H1 (cell line): ENCODE data around the gene GUCY2D. TPM values are rescaled to one million over a fixed set of nuclear protein-coding genes. Genes with fewer than 3 reads are reported as not detected.

Experiments used
- CTCF ChIA-PET: fragments of 300-600 bp; sonication (Branson Sonifier 250); formaldehyde crosslinking; loops from one replicate; lab custom pipeline; 2021; ENCODE audit not compliant: partially characterized antibody; lab: Charles Lee
- POLR2A ChIA-PET: fragments of 300-600 bp; sonication (Branson Sonifier 250); formaldehyde crosslinking; loops from one replicate; lab custom pipeline; 2021; ENCODE audit warnings: inconsistent platforms; ENCODE audit not compliant: partially characterized antibody; lab: Charles Lee
- DNase-seq, 2 experiments: peaks; one replicate each; pipeline versions ENCODE4 v3.0.0 to v3.0.0-alpha.2; 2010 to 2022; ENCODE audit warnings: low spot score in 2 of 2, low read depth in 1 of 2, mixed read lengths in 1 of 2
- FAIRE-seq: peaks from 2 replicates; lab custom pipeline; 2011; peaks lifted over from hg19 to GRCh38; lab: Jason Lieb, UNC
- H2AFZ ChIP-seq: 2 replicates; pipeline ENCODE4 v1.8.1; 2012; ENCODE audit warnings: low read length, inconsistent platforms
- H2AK5ac ChIP-seq: 2 replicates; pipeline ENCODE4 v1.6.1; 2013; ENCODE audit warnings: low read depth, low read length
- H2BK120ac ChIP-seq: replicated peaks from 2 replicates; pipeline ENCODE3; 2013; ENCODE audit warnings: low read depth, low read length, inconsistent platforms
- H2BK12ac ChIP-seq: 2 replicates; pipeline ENCODE4 v1.6.1; 2013; ENCODE audit warnings: low read depth, low read length
- H2BK15ac ChIP-seq: 2 replicates; pipeline ENCODE4 v1.6.1; 2013; ENCODE audit warnings: low read length
- H2BK20ac ChIP-seq: 2 replicates; pipeline ENCODE4 v1.6.1; 2013; ENCODE audit warnings: low read length
- H2BK5ac ChIP-seq: 2 replicates; pipeline ENCODE4 v1.6.1; 2013; ENCODE audit warnings: low read depth, low read length
- H3K14ac ChIP-seq: 2 replicates; pipeline ENCODE4 v1.6.1; 2013; ENCODE audit warnings: inconsistent platforms; ENCODE audit not compliant: insufficient read length
- H3K18ac ChIP-seq: 2 replicates; pipeline ENCODE4 v1.6.1; 2013; ENCODE audit warnings: low read length; ENCODE audit errors: extremely low read depth
- H3K23ac ChIP-seq: 2 replicates; pipeline ENCODE4 v1.6.1; 2013; ENCODE audit warnings: inconsistent platforms; ENCODE audit not compliant: insufficient read length
- H3K23me2 ChIP-seq: 2 replicates; pipeline ENCODE4 v1.6.1; 2013; ENCODE audit warnings: low read depth, low read length
- H3K27ac ChIP-seq: 2 replicates; pipeline ENCODE4 v1.6.1; 2011; ENCODE audit warnings: low read depth, low read length, inconsistent platforms
- H3K27me3 ChIP-seq, 4 experiments: replicated peaks in 1 of 4; 1 replicate in 1 of 4; 2 replicates in 3 of 4; pipeline versions ENCODE4 v1.6.1 to v1.8.1; 2011 to 2013; ENCODE audit warnings: low read length in 3 of 4, mild to moderate bottlenecking in 3 of 4, inconsistent platforms in 2 of 4, mixed read lengths in 2 of 4, moderate library complexity in 1 of 4; ENCODE audit not compliant: control insufficient read depth in 3 of 4, insufficient read depth in 3 of 4; ENCODE audit errors: extremely low read depth in 1 of 4
- H3K36me3 ChIP-seq, 4 experiments: 2 replicates each; pipeline versions ENCODE4 v1.6.1 to v1.8.1; 2011 to 2013; ENCODE audit warnings: mild to moderate bottlenecking in 4 of 4, low read length in 3 of 4, moderate library complexity in 2 of 4, control low read depth in 1 of 4, inconsistent platforms in 1 of 4; ENCODE audit not compliant: insufficient read depth in 4 of 4, control insufficient read depth in 2 of 4
- H3K4ac ChIP-seq: replicated peaks from 2 replicates; pipeline ENCODE3; 2013; ENCODE audit warnings: low read length, low read depth, mixed read lengths, inconsistent platforms; ENCODE audit not compliant: insufficient read length
- H3K4me1 ChIP-seq, 4 experiments: replicated peaks in 1 of 4; 1 replicate in 1 of 4; 2 replicates in 3 of 4; pipeline versions ENCODE4 v1.6.1 to v1.8.1; 2011 to 2013; ENCODE audit warnings: low read length in 3 of 4, inconsistent platforms in 2 of 4, mixed read lengths in 1 of 4; ENCODE audit not compliant: insufficient read depth in 4 of 4, control insufficient read depth in 3 of 4
- H3K4me2 ChIP-seq, 2 experiments: 2 replicates each; pipeline versions ENCODE4 v1.6.1 to v1.8.1; 2011 to 2013; ENCODE audit warnings: low read depth in 2 of 2, low read length in 2 of 2, control low read depth in 1 of 2, inconsistent platforms in 1 of 2, mild to moderate bottlenecking in 1 of 2; ENCODE audit not compliant: insufficient read depth in 1 of 2
- H3K4me3 ChIP-seq, 4 experiments: fragments of 200-600, 300-600 bp in 1 of 4; sonication (generic), shearing (Covaris generic), sonication (Bioruptor Twin) in 1 of 4; 2 replicates each; pipeline versions ENCODE4 v1.5.1 to v1.8.1; 2011 to 2016; ENCODE audit warnings: low read length in 4 of 4, low read depth in 3 of 4, control low read depth in 2 of 4, inconsistent platforms in 2 of 4, mild to moderate bottlenecking in 2 of 4, mixed read lengths in 1 of 4, moderate library complexity in 1 of 4; ENCODE audit not compliant: insufficient read depth in 2 of 4; ENCODE audit errors: extremely low read depth in 1 of 4
- H3K56ac ChIP-seq: replicated peaks from 2 replicates; pipeline ENCODE3; 2013; ENCODE audit warnings: low read depth, mild to moderate bottlenecking, mixed read lengths, low read length, inconsistent platforms; ENCODE audit not compliant: insufficient read length
- H3K79me1 ChIP-seq: 2 replicates; pipeline ENCODE4 v1.6.1; 2013; ENCODE audit warnings: low read depth, low read length, control low read depth
- H3K79me2 ChIP-seq, 2 experiments: 2 replicates each; pipeline versions ENCODE4 v1.6.1 to v1.8.1; 2012 to 2013; ENCODE audit warnings: low read length in 2 of 2, mild to moderate bottlenecking in 2 of 2, inconsistent platforms in 1 of 2; ENCODE audit not compliant: insufficient read depth in 2 of 2, control insufficient read depth in 1 of 2
- H3K9ac ChIP-seq, 4 experiments: replicated peaks in 1 of 4; 1 replicate in 1 of 4; 2 replicates in 3 of 4; pipeline versions ENCODE4 v1.6.1 to v1.8.1; 2011 to 2013; ENCODE audit warnings: low read depth in 3 of 4, low read length in 3 of 4, control low read depth in 2 of 4, mild to moderate bottlenecking in 2 of 4, moderate library complexity in 2 of 4, inconsistent platforms in 1 of 4; ENCODE audit errors: extremely low read depth in 1 of 4
- H3K9me3 ChIP-seq, 2 experiments: 2 replicates each; pipeline versions ENCODE4 v1.6.1 to v1.8.1; 2012 to 2013; ENCODE audit warnings: mild to moderate bottlenecking in 2 of 2, moderate library complexity in 2 of 2, control low read depth in 1 of 2, inconsistent platforms in 1 of 2, low read depth in 1 of 2, low read length in 1 of 2, mixed read lengths in 1 of 2; ENCODE audit not compliant: insufficient read depth in 2 of 2
- H4K20me1 ChIP-seq, 2 experiments: replicated peaks in 1 of 2; 2 replicates each; pipeline versions ENCODE3 to v1.8.1; 2011 to 2013; ENCODE audit warnings: inconsistent platforms in 2 of 2, low read length in 2 of 2, mild to moderate bottlenecking in 1 of 2; ENCODE audit not compliant: insufficient read depth in 2 of 2, control insufficient read depth in 1 of 2
- H4K5ac ChIP-seq: 2 replicates; pipeline ENCODE4 v1.6.1; 2013; ENCODE audit warnings: low read length, low read depth, mixed read lengths, inconsistent platforms; ENCODE audit not compliant: insufficient read length
- H4K8ac ChIP-seq: 2 replicates; pipeline ENCODE4 v1.8.0; 2013; ENCODE audit warnings: mild to moderate bottlenecking, moderate library complexity, low read length, inconsistent platforms; ENCODE audit not compliant: insufficient read depth; ENCODE audit errors: extremely low read depth
- H4K91ac ChIP-seq: replicated peaks from 2 replicates; pipeline ENCODE3; 2013; ENCODE audit warnings: low read length, mixed read lengths, inconsistent platforms; ENCODE audit not compliant: insufficient read length
- CBX8 ChIP-seq: fragments of 300-800, 300-1000 bp; sonication (generic); IDR thresholded peaks from 2 replicates; pipeline ENCODE4 v1.7.1; 2016; ENCODE audit warnings: low read depth, low read length, borderline replicate concordance
- CTCF ChIP-seq, 3 experiments: IDR thresholded peaks; 1 replicate in 2 of 3; 2 replicates in 1 of 3; pipeline versions ENCODE4 v1.5.1 to v1.6.1; 2011; ENCODE audit warnings: low read length in 3 of 3, mild to moderate bottlenecking in 3 of 3, inconsistent platforms in 2 of 3, low read depth in 1 of 3, moderate library complexity in 1 of 3; ENCODE audit not compliant: insufficient read depth in 1 of 3; ENCODE audit errors: control extremely low read depth in 1 of 3
- JUND ChIP-seq: IDR thresholded peaks from 2 replicates; pipeline ENCODE4 v1.6.1; 2011; ENCODE audit warnings: mild to moderate bottlenecking, improper control_type of control experiment, low read length
- RAD21 ChIP-seq, 2 experiments: IDR thresholded peaks in 1 of 2; conservative IDR thresholded peaks in 1 of 2; 2 replicates each; pipeline ENCODE4 v1.6.1; 2011; ENCODE audit warnings: low read depth in 2 of 2, low read length in 2 of 2, improper control_type of control experiment in 1 of 2, inconsistent platforms in 1 of 2, mild to moderate bottlenecking in 1 of 2, moderate library complexity in 1 of 2
- RFX5 ChIP-seq: IDR thresholded peaks from 2 replicates; pipeline ENCODE4 v1.6.1; 2011; ENCODE audit warnings: low read depth, low read length, improper control_type of control experiment, borderline replicate concordance
- SIN3A ChIP-seq, 2 experiments: IDR thresholded peaks in 1 of 2; conservative IDR thresholded peaks in 1 of 2; 2 replicates each; pipeline ENCODE4 v1.6.1; 2011 to 2012; ENCODE audit warnings: low read length in 2 of 2, improper control_type of control experiment in 1 of 2, low read depth in 1 of 2, mild to moderate bottlenecking in 1 of 2
- YY1 ChIP-seq: IDR thresholded peaks from 2 replicates; pipeline ENCODE4 v1.6.1; 2011; ENCODE audit warnings: low read depth, mild to moderate bottlenecking, low read length
- WGBS, 2 experiments: shearing (Covaris generic) in 1 of 2; methylation state at CpG; one replicate each; pipeline versions ENCODE4 v1.1.6 to v1.1.7; 2013 to 2015; ENCODE audit warnings: low lambda C conversion rate in 2 of 2, mixed read lengths in 2 of 2, inconsistent platforms in 1 of 2, low coverage in 1 of 2, missing lambda C conversion rate in 1 of 2; ENCODE audit not compliant: insufficient replicate concordance in 2 of 2, insufficient coverage in 1 of 2, insufficient read length in 1 of 2; ENCODE audit errors: extremely low coverage in 1 of 2, missing lambda C conversion rate in 1 of 2; 5-methylcytosine and 5-hydroxymethylcytosine counted together
- polyA plus RNA-seq, 7 experiments: library from polyadenylated mRNA; depleted of rRNA in 3 of 7; stranded (reverse) in 5 of 7; unstranded in 2 of 7; fragments of >200 nt in 5 of 7; fragments of 200-250 nt in 2 of 7; gene quantifications; 1 replicate in 5 of 7; 2 replicates in 1 of 7; 4 replicates in 1 of 7; pipeline versions ENCODE4 v1.2.1 to v1.2.3, GENCODE V29; 2011 to 2013; ENCODE audit warnings: missing spikeins in 2 of 7, mixed read lengths in 2 of 7
- total RNA-seq: library from RNA; stranded (reverse); fragmentation: NEBNext Ultra II Directional; extraction: Animal tissue kit (Norgen Biotek cat#: 25700); gene quantifications from 2 replicates; pipeline ENCODE4 v1.2.1, GENCODE V29; 2021
- TF ChIP-seq, protein P1 (sequence below): IDR thresholded peaks from 2 replicates; pipeline ENCODE4 v1.6.1; 2012; ENCODE audit warnings: inconsistent platforms

Gene GUCY2D
- total and polyA plus RNA-seq, 2 of the 8 experiments (the other 6 are each of a cell fraction or from before 2014, with no cell fraction given), result 0.20 to 0.48 TPM

DNA sequence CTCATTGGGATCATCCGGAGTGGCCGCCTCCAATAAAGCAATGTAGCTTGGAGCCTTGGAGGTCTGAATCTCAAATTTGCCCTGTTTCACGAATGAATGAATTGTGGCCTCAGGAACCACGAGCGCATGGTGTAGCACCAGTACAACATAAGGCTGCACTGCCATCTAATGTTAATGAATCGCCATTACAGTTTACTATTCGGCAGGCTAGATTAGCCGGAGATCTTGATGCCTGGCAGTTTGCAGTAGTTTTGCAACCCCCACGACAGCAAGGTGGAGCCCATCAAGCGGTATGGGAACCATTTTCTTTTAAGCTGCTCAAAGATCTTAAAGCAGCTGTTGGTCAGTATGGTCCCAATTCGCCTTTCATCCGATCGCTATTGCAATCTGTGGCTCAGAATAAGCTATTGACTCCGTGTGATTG lies 55.3 kb downstream of the GUCY2D start:
- no peak overlapping the region for H2AK5ac ChIP-seq

More for the DNA sequence above, 55.3 kb downstream of the GUCY2D start:
- 0 out of 2 replicates have a peak, but pooled peaks have one; percentile 43 for TF ChIP-seq YY1
- TF ChIP-seq CBX8, result no peak
- TF ChIP-seq RAD21 (IDR thresholded peaks at IDR 0.05 in 1 of 2, conservative IDR thresholded peaks at IDR 0.05 in 1 of 2; ENCODE audit: low read depth in 2 of 2, low read length in 2 of 2), result peak; percentile 92 to 96
- TF ChIP-seq JUND, result no peak
- no peak for TF ChIP-seq RFX5
- peak in 2 of 3 experiments; percentile 81 to 88; a peak in 3 of 4 replicates for TF ChIP-seq CTCF (IDR thresholded peaks at IDR 0.05; ENCODE audit: control extremely low read depth in 1 of 3, insufficient read depth in 1 of 3, low read depth in 1 of 3, low read length in 3 of 3)
- peak in 1 of 2 experiments; percentile 49; a peak in 1 of 4 replicates for TF ChIP-seq SIN3A (conservative IDR thresholded peaks at IDR 0.05 in 1 of 2, IDR thresholded peaks at IDR 0.05 in 1 of 2; ENCODE audit: low read depth in 1 of 2, low read length in 2 of 2)
- TF ChIP-seq, protein P1, sequence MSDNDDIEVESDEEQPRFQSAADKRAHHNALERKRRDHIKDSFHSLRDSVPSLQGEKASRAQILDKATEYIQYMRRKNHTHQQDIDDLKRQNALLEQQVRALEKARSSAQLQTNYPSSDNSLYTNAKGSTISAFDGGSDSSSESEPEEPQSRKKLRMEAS, result peak; percentile 90
- ChIA-PET POLR2A (no interaction called here), CTCF (interaction anchor here (0.6 to 11.6 kb wide), 58 partner anchors 9 to 314 kb away, joined by 3 to 270 read pairs (median 4); partner anchors contain the start of genes ALOX12B, ALOX15B, ALOXE3 and GUCY2D)
- H3K14ac ChIP-seq, result no peak overlapping the region
- H3K36me3 ChIP-seq, result no peaks in the 10 kb centered on the region
- no peak overlapping the region for H2BK15ac ChIP-seq
- FAIRE-seq, result peak; percentile 98
- H3K23ac ChIP-seq, result no peak overlapping the region
- no peak overlapping the region for H4K8ac ChIP-seq
- peak in 1 of 2 experiments; percentile 56 for DNase-seq
- H3K23me2 ChIP-seq, result peaks cover 3% of the 10 kb centered on the region; the same call in 1 of the 2 replicates
- H3K9me3 ChIP-seq, result no peaks in the 10 kb centered on the region
- H2BK5ac ChIP-seq, result 0 out of 2 replicates have a peak overlapping the region, but pooled peaks have one; percentile 18
- H3K4me3 ChIP-seq, result peak overlapping the region in 1 of 4 experiments; percentile 34; a peak in 2 of 8 replicates
- no peak overlapping the region for H2BK20ac ChIP-seq
- H3K4me1 ChIP-seq, result peaks cover 0 to 12% (median 7%) of the 10 kb centered on the region in 4 experiments; a peak in 4 of 7 replicates
- H2AFZ ChIP-seq, result peak overlapping the region; percentile 85
- 12% methylated on average over 14 of the region's 14 CpGs; no CpG with 5 or more reads in 1 of the 2 experiments for WGBS, 2 experiments
- H4K20me1 ChIP-seq, result no peaks in the 10 kb centered on the region
- peak overlapping the region; percentile 44 to 57 for H3K4me2 ChIP-seq
- no peak overlapping the region for H2BK120ac ChIP-seq
- H4K5ac ChIP-seq, result no peak overlapping the region
- H2BK12ac ChIP-seq, result 0 out of 2 replicates have a peak overlapping the region, but pooled peaks have one; percentile 29
- H3K9ac ChIP-seq, result no peak overlapping the region
- H3K79me2 ChIP-seq, result no peaks in the 10 kb centered on the region
- no peak overlapping the region for H3K18ac ChIP-seq
- H3K27me3 ChIP-seq, result peaks cover 1 to 16% (median 13%) of the 10 kb centered on the region in 4 experiments; a peak in 5 of 7 replicates
- no peak overlapping the region for H3K56ac ChIP-seq
- H3K79me1 ChIP-seq, result no peaks in the 10 kb centered on the region
- no peak overlapping the region for H3K27ac ChIP-seq
- no peak overlapping the region for H3K4ac ChIP-seq
- H4K91ac ChIP-seq, result no peak overlapping the region
